ENCODE results near the gene TEPSIN. TPM values are rescaled to one million over a fixed set of nuclear protein-coding genes. Genes with fewer than 3 reads are reported as not detected.

TEPSIN gene
- total and polyA plus RNA-seq, 2 donors (not counting 3 experiments of a cell fraction or from before 2014, with no cell fraction given): 41.6 to 45.3 TPM

GRCh38 chr17:81195941-81196495 is 42.8 kb downstream of the TEPSIN start:
- intact Hi-C loops (cut with micrococcal nuclease) (no loop called here), dilution Hi-C loops (cut with MboI; ENCODE audit: extremely low pct_ligation_motif_present, low sequenced_read_pairs) (no loop called here)
- CTCF ChIA-PET: interaction anchor here (1.5 kb wide), 1 partner anchor 16 kb away, joined by 3 read pairs; no protein-coding TSS in a partner anchor
- H3K4me2 ChIP-seq (ENCODE audit: insufficient read depth, low read length): no peak overlapping the region
- FAIRE-seq (no peak), DNase-seq (ENCODE audit: low read depth, low spot score) (no peak)
- H2AFZ ChIP-seq (ENCODE audit: low read depth, low read length): no peak overlapping the region
- no peaks in the 10 kb centered on the region for H4K20me1 ChIP-seq (replicated peaks; ENCODE audit: control insufficient read depth, extremely low read depth, insufficient read depth, low read length)
- no peak overlapping the region for H3K9ac ChIP-seq (replicated peaks; ENCODE audit: extremely low read depth, insufficient read depth, low read length)
- no peaks in the 10 kb centered on the region for H3K79me2 ChIP-seq (ENCODE audit: control insufficient read depth, insufficient read depth, low read length)
- H3K4me1 ChIP-seq (ENCODE audit: control insufficient read depth, extremely low read depth, insufficient read depth, low read length): no peaks in the 10 kb centered on the region
- H3K27me3 ChIP-seq (ENCODE audit: control insufficient read depth in 2 of 2, insufficient read depth in 2 of 2, low read length in 2 of 2): no peaks in the 10 kb centered on the region
- POLR2A ChIA-PET: no interaction called here
- peaks cover 0 to 5% of the 10 kb centered on the region in 2 experiments for H3K36me3 ChIP-seq (ENCODE audit: control insufficient read depth in 2 of 2, extremely low read depth in 1 of 2, insufficient read depth in 2 of 2, low read length in 2 of 2)
- H3K9me1 ChIP-seq (replicated peaks; ENCODE audit: control insufficient read depth, extremely low read depth, insufficient read depth, low read length): no peaks in the 10 kb centered on the region
- BruUV-seq (replicated peaks): no TSS peak
- no peak overlapping the region for H3K27ac ChIP-seq (ENCODE audit: insufficient read depth, low read depth, low read length)
- no peaks in the 10 kb centered on the region for H3K9me3 ChIP-seq (replicated peaks; ENCODE audit: control insufficient read depth, insufficient read depth, low read length)
- TF ChIP-seq JUN (IDR thresholded peaks at IDR 0.05; ENCODE audit: borderline replicate concordance, insufficient read depth, insufficient read length, low read depth) (no peak), GATA2 (IDR thresholded peaks at IDR 0.05; ENCODE audit: insufficient read depth, insufficient read length, low read depth, low read length) (no peak), POLR2AphosphoS5 (IDR thresholded peaks at IDR 0.05; ENCODE audit: insufficient read depth, low read depth, low read length) (no peak), MYC (IDR thresholded peaks at IDR 0.05; ENCODE audit: low read depth, low read length) (no peak), EZH2 (IDR thresholded peaks at IDR 0.05; ENCODE audit: borderline replicate concordance, low read depth, low read length, severe bottlenecking) (no peak), MAX (IDR thresholded peaks at IDR 0.05; ENCODE audit: insufficient read depth, insufficient read length) (no peak), POLR2A (IDR thresholded peaks at IDR 0.05; ENCODE audit: low read depth, low read length) (no peak), FOS (IDR thresholded peaks at IDR 0.05; ENCODE audit: borderline replicate concordance, insufficient read depth, low read length) (no peak), CTCF (IDR thresholded peaks at IDR 0.05; ENCODE audit: extremely low read depth in 1 of 2, insufficient read depth in 1 of 2, low read depth in 1 of 2, low read length in 2 of 2) (no peak)
- no peak overlapping the region for H3K4me3 ChIP-seq (replicated peaks in 1 of 3; ENCODE audit: insufficient read depth in 1 of 3, low read depth in 1 of 3, low read length in 3 of 3)

Data from endothelial cell of umbilical vein (primary cell).